PC-9 (cell line): ENCODE measurements around the gene TMIGD1. TPM values are rescaled to one million over a fixed set of nuclear protein-coding genes. Genes with fewer than 3 reads are reported as not detected.

Source experiments
- BruUV-seq: library from RNA; stranded (reverse); fragments of 400-500 nt; replicated peaks from 2 replicates; lab custom pipeline; 2021; lab: Mats Ljungman, UMichigan
- CTCF ChIA-PET: fragments of 300-600 bp; sonication (Branson Sonifier 250); formaldehyde crosslinking; loops from one replicate; lab custom pipeline; 2022; ENCODE audit warnings: antibody characterized with exemption; lab: Charles Lee
- POLR2A ChIA-PET: fragments of 300-600 bp; sonication (Branson Sonifier 250); formaldehyde crosslinking; loops from one replicate; lab custom pipeline; 2022; ENCODE audit warnings: antibody characterized with exemption; ENCODE audit not compliant: unreplicated experiment; lab: Charles Lee
- DNase-seq, 2 experiments: peaks; one replicate each; pipeline versions ENCODE4 v3.0.0 to v3.0.0-alpha.2; 2015 to 2022; ENCODE audit warnings: mixed read lengths in 1 of 2
- H2AFZ ChIP-seq: fragments of 200-600 bp; sonication (generic); 2 replicates; pipeline ENCODE4 v1.8.1; 2017; ENCODE audit warnings: antibody characterized with exemption
- H3F3A ChIP-seq: fragments of 200-600 bp; sonication (generic); 2 replicates; pipeline ENCODE4 v1.8.1; 2017; ENCODE audit warnings: antibody characterized with exemption, mild to moderate bottlenecking, low read depth; ENCODE audit not compliant: insufficient read depth
- H3K27ac ChIP-seq: fragments of 200-600 bp; sonication (generic); 2 replicates; pipeline ENCODE4 v1.6.1; 2016; ENCODE audit warnings: mixed run types
- H3K27me3 ChIP-seq: fragments of 200-600 bp; sonication (generic); 2 replicates; pipeline ENCODE4 v1.6.1; 2016; ENCODE audit warnings: low read depth, mixed run types; ENCODE audit not compliant: insufficient read depth
- H3K36me3 ChIP-seq: fragments of 200-600 bp; sonication (generic); 2 replicates; pipeline ENCODE4 v1.6.1; 2016; ENCODE audit warnings: low read depth, mixed run types
- H3K4me1 ChIP-seq: fragments of 200-600 bp; sonication (generic); replicated peaks from 2 replicates; pipeline ENCODE4 v1.6.1; 2016; ENCODE audit warnings: mixed run types; ENCODE audit not compliant: insufficient read depth
- H3K4me2 ChIP-seq: fragments of 200-600 bp; sonication (generic); 2 replicates; pipeline ENCODE4 v1.6.1; 2017; ENCODE audit warnings: mixed run types
- H3K4me3 ChIP-seq: fragments of 200-600 bp; sonication (generic); 2 replicates; pipeline ENCODE4 v1.6.1; 2016; ENCODE audit warnings: mixed run types
- H3K79me2 ChIP-seq: fragments of 200-600 bp; sonication (generic); 2 replicates; pipeline ENCODE4 v1.6.1; 2017; ENCODE audit warnings: low read depth, mixed run types
- H3K9me2 ChIP-seq: fragments of 200-600 bp; sonication (generic); 2 replicates; pipeline ENCODE4 v1.8.1; 2017; ENCODE audit warnings: mild to moderate bottlenecking; ENCODE audit not compliant: insufficient read depth
- H3K9me3 ChIP-seq: fragments of 200-600 bp; sonication (generic); 2 replicates; pipeline ENCODE4 v1.8.1; 2016; ENCODE audit warnings: low read depth; ENCODE audit not compliant: insufficient read depth
- H4K20me1 ChIP-seq: fragments of 200-600 bp; sonication (generic); 2 replicates; pipeline ENCODE4 v1.8.1; 2017; ENCODE audit not compliant: insufficient read depth
- CTCF ChIP-seq: fragments of 200-600 bp; sonication (generic); conservative IDR thresholded peaks from 2 replicates; pipeline ENCODE4 v1.6.1; 2017; ENCODE audit warnings: mixed run types, antibody characterized with exemption, mild to moderate bottlenecking, moderate library complexity
- EZH2 ChIP-seq: fragments of 200-600 bp; sonication (generic); IDR thresholded peaks from 2 replicates; pipeline ENCODE4 v1.8.0; 2017; ENCODE audit warnings: antibody characterized with exemption, low read depth
- intact Hi-C: fragments of 100-400 bp; cut with micrococcal nuclease; formaldehyde crosslinking; loops from one replicate; pipeline ENCODE4 v1.10.0; 2022; ENCODE audit not compliant: unreplicated experiment
- total RNA-seq: library from RNA; stranded (reverse); gene quantifications from 2 replicates; pipeline ENCODE4 v1.2.3, GENCODE V29; 2021

The TMIGD1 gene
- total RNA-seq, 1 experiment from 2014 or later: not detected

DNA sequence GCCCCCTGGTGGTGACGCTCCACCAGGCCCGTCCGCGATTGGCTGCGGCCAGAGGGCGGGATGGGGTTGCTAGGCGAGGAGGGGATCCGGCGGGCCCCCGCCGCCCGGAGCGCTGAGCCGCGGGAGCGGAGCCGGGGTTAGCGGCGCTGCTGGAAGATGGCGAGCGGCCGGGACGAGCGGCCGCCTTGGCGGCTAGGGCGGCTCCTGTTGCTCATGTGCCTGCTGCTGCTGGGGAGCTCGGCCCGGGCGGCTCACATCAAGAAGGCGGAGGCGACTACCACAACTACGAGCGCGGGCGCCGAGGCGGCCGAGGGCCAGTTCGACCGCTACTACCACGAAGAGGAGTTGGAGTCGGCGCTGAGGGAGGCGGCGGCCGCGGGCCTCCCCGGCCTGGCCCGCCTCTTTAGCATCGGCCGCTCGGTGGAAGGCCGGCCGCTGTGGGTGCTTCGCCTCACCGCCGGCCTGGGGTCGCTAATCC, 45.0 kb upstream of the TMIGD1 start, which contains the start of gene CPD:
Gene CPD, plus strand, starts transcription at position 103 of the 478 bp plus-strand sequence. Its CDS starts 54 bp downstream, at position 157.
- Histone ChIP-seq H3K4me1 (peaks cover 73% of the 10 kb centered on the region), H3K79me2 (peaks cover 44% of the 10 kb centered on the region), H3K36me3 (peaks cover 6% of the 10 kb centered on the region), H3K9me3 (no peaks in the 10 kb centered on the region), H3K4me3 (peak within 1 kb of the TSS; percentile 84), H3K27ac (no peak within 1 kb of the TSS), H3K9me2 (no peaks in the 10 kb centered on the region), H4K20me1 (peaks cover 24% of the 10 kb centered on the region), H2AFZ (peak within 1 kb of the TSS; percentile 91), H3F3A (peaks cover 28% of the 10 kb centered on the region), H3K27me3 (no peaks in the 10 kb centered on the region), H3K4me2 (peak within 1 kb of the TSS; percentile 97)
- intact Hi-C loops: loop anchor here (2.0 kb wide), 1 partner anchor 34 kb away; no protein-coding TSS in a partner anchor
- POLR2A ChIA-PET: interaction anchor here (0.6 kb wide), 1 partner anchor 98 kb away, joined by 5 read pairs; the partner anchor contains the start of gene GOSR1
- TF ChIP-seq EZH2 (no peak), CTCF (no peak)
- CTCF ChIA-PET: no interaction called here
- DNase-seq: peak; percentile 81 to 96
- no TSS peak for BruUV-seq

DNA sequence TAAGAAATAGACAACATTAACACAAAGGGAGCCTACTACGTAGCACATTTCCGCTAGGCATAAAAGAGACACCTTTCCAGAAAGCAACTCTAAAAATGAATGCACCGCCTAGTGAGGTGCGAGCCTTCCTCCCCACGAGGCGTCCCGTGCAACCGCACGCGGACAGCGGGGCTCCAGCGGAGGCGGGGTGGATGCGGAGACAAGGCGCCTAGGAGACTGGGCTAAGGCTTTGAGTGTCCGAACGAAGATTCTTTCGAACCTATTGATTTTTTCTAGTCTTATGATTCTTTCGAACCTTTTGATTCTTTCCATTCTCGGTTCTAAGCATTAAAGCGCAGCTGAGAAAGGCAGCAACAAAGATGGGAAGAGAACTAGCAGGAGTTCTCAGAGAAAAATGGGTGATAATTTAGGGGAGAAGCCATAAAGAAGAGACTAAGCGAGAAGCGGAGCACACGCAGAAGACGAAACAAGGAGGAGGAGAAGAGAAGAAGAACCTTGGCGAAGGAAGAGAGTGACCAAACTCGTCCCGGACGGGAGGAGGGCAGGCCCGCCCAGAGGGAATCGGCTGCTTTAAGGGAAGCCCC, 44.5 kb upstream of the TMIGD1 start:
- Histone ChIP-seq H3K9me2 (no peaks in the 10 kb centered on the region), H3K4me1 (peaks cover 70% of the 10 kb centered on the region), H3K79me2 (peaks cover 39% of the 10 kb centered on the region), H3K4me3 (peak overlapping the region; percentile 84), H3K27me3 (no peaks in the 10 kb centered on the region), H3K4me2 (peak overlapping the region; percentile 97), H4K20me1 (peaks cover 24% of the 10 kb centered on the region), H3F3A (peaks cover 31% of the 10 kb centered on the region), H3K27ac (no peak overlapping the region), H3K9me3 (no peaks in the 10 kb centered on the region), H3K36me3 (peaks cover 6% of the 10 kb centered on the region), H2AFZ (peak overlapping the region; percentile 91)
- CTCF ChIA-PET: no interaction called here
- POLR2A ChIA-PET: no interaction called here
- intact Hi-C loops: loop anchor here (2.0 kb wide), 1 partner anchor 34 kb away; no protein-coding TSS in a partner anchor
- TF ChIP-seq EZH2: no peak
- TF ChIP-seq CTCF: no peak
- no TSS peak for BruUV-seq
- DNase-seq: no peak

DNA sequence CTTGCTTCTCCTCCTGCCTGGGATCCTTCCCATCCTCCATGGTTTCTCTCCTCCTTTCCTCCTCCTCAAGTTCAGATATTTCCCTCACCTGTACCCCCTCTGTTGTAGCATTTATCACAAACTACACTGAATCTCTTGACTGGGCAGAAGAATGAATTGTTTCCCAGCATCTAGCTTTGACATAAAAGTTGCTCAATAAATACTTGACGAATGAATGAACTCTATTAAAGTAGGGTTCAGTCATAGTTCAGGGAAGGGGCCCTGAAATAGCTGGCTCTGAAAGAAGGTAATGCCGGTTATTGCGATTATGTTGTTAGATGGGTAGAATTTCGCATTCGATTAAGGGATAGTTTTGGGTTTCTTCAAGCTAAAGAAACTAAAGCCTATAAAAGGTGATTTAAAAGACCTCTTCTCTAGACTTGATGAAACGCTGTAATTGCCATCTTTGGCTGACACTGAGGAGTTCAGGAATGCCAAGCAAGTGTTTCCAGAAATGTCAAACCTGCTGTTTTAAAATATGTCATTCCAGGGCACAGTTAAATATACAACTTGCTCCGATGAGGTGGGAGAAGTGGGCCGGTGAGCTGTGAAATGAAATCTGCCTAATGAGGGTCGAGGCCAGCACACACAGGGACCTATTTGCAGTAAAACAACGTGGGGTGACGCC, 43.9 kb upstream of the TMIGD1 start:
- Histone ChIP-seq H3K9me2 (no peaks in the 10 kb centered on the region), H4K20me1 (peaks cover 20% of the 10 kb centered on the region; the same call in 1 of the 2 replicates), H3K79me2 (peaks cover 33% of the 10 kb centered on the region), H2AFZ (no peak overlapping the region), H3K4me3 (peak overlapping the region; percentile 84; the same call in 1 of the 2 replicates), H3K9me3 (no peaks in the 10 kb centered on the region), H3K27me3 (no peaks in the 10 kb centered on the region), H3K27ac (peak overlapping the region; percentile 76; the same call in 1 of the 2 replicates), H3K36me3 (peaks cover 6% of the 10 kb centered on the region), H3F3A (peaks cover 36% of the 10 kb centered on the region), H3K4me2 (peak overlapping the region; percentile 97), H3K4me1 (peaks cover 69% of the 10 kb centered on the region)
- POLR2A ChIA-PET: interaction anchor here (0.6 kb wide), 1 partner anchor 27 kb away, joined by 3 read pairs; no protein-coding TSS in a partner anchor
- TF ChIP-seq CTCF (no peak), EZH2 (no peak)
- no peak for DNase-seq
- CTCF ChIA-PET: no interaction called here
- intact Hi-C loops: loop anchor here (2.0 kb wide), 1 partner anchor 33 kb away; no protein-coding TSS in a partner anchor
- no TSS peak for BruUV-seq
